H1 (cell line): ENCODE results near the gene KCNJ10. TPM values are rescaled to one million over a fixed set of nuclear protein-coding genes. Genes with fewer than 3 reads are reported as not detected.

Experiments
- BACH1 ChIP-seq: IDR thresholded peaks from 2 replicates; pipeline ENCODE4 v1.6.1; 2012; ENCODE audit warnings: low read length, improper control_type of control experiment
- CBX5 ChIP-seq: fragments of 300-800, 300-1000 bp; sonication (generic); IDR thresholded peaks from 2 replicates; pipeline ENCODE4 v1.7.1; 2016; ENCODE audit warnings: antibody characterized with exemption, low read length, low read depth
- CBX8 ChIP-seq: fragments of 300-800, 300-1000 bp; sonication (generic); IDR thresholded peaks from 2 replicates; pipeline ENCODE4 v1.7.1; 2016; ENCODE audit warnings: low read depth, low read length, borderline replicate concordance
- CEBPB ChIP-seq: IDR thresholded peaks from 2 replicates; pipeline ENCODE4 v1.6.1; 2012; ENCODE audit warnings: low read depth, low read length
- CHD2 ChIP-seq: IDR thresholded peaks from 2 replicates; pipeline ENCODE4 v1.6.1; 2012; ENCODE audit warnings: low read length, improper control_type of control experiment
- CTCF ChIP-seq, 3 experiments: IDR thresholded peaks; 1 replicate in 2 of 3; 2 replicates in 1 of 3; pipeline versions ENCODE4 v1.5.1 to v1.6.1; 2011; ENCODE audit warnings: low read length in 3 of 3, mild to moderate bottlenecking in 3 of 3, inconsistent platforms in 2 of 3, low read depth in 1 of 3, moderate library complexity in 1 of 3; ENCODE audit not compliant: insufficient read depth in 1 of 3; ENCODE audit errors: control extremely low read depth in 1 of 3
- HDAC2 ChIP-seq, 2 experiments: fragments of 300-600 bp in 1 of 2; sonication (generic) in 1 of 2; IDR thresholded peaks; 2 replicates each; pipeline ENCODE4 v1.6.1; 2011 to 2012; ENCODE audit warnings: low read depth in 2 of 2, low read length in 2 of 2, mild to moderate bottlenecking in 2 of 2, moderate library complexity in 2 of 2, borderline replicate concordance in 1 of 2, inconsistent platforms in 1 of 2
- KDM5A ChIP-seq: fragments of 200-600 bp; IDR thresholded peaks from 2 replicates; pipeline ENCODE4 v1.7.1; 2012; ENCODE audit warnings: mild to moderate bottlenecking, low read length, inconsistent platforms, mixed read lengths
- NRF1 ChIP-seq: IDR thresholded peaks from 2 replicates; pipeline ENCODE4 v1.6.1; 2011; ENCODE audit warnings: mild to moderate bottlenecking, low read depth, low read length, improper control_type of control experiment
- PHF8 ChIP-seq: fragments of 200-600 bp; sonication (generic); conservative IDR thresholded peaks from 2 replicates; pipeline ENCODE4 v1.7.1; 2012; ENCODE audit warnings: low read depth, mild to moderate bottlenecking, inconsistent platforms, low read length, moderate library complexity
- POLR2A ChIP-seq, 2 experiments: IDR thresholded peaks; 1 replicate in 1 of 2; 2 replicates in 1 of 2; pipeline ENCODE4 v1.6.1; 2011; ENCODE audit warnings: low read depth in 2 of 2, low read length in 2 of 2, mild to moderate bottlenecking in 2 of 2; ENCODE audit errors: control extremely low read depth in 1 of 2
- POLR2AphosphoS5 ChIP-seq: IDR thresholded peaks from 2 replicates; pipeline ENCODE4 v1.6.1; 2011; ENCODE audit warnings: low read depth, low read length
- SIN3A ChIP-seq, 2 experiments: IDR thresholded peaks in 1 of 2; conservative IDR thresholded peaks in 1 of 2; 2 replicates each; pipeline ENCODE4 v1.6.1; 2011 to 2012; ENCODE audit warnings: low read length in 2 of 2, improper control_type of control experiment in 1 of 2, low read depth in 1 of 2, mild to moderate bottlenecking in 1 of 2
- SUZ12 ChIP-seq: fragments of 200-600 bp; sonication (generic); IDR thresholded peaks from 2 replicates; pipeline ENCODE4 v1.6.1; 2012; ENCODE audit warnings: mild to moderate bottlenecking, inconsistent platforms, low read length, moderate library complexity, mixed read lengths
- TAF1 ChIP-seq: IDR thresholded peaks from 2 replicates; pipeline ENCODE4 v1.6.1; 2011; ENCODE audit warnings: mild to moderate bottlenecking, low read depth, low read length
- TAF7 ChIP-seq: optimal IDR thresholded peaks from 2 replicates; pipeline ENCODE3; 2011; ENCODE audit warnings: low read depth, mild to moderate bottlenecking, inconsistent platforms, low read length, moderate library complexity, borderline replicate concordance
- TBP ChIP-seq: IDR thresholded peaks from 2 replicates; pipeline ENCODE4 v1.6.1; 2011; ENCODE audit warnings: low read depth, low read length, improper control_type of control experiment
- TEAD4 ChIP-seq: IDR thresholded peaks from 2 replicates; pipeline ENCODE4 v1.6.1; 2012; ENCODE audit warnings: low read depth, low read length, inconsistent platforms, mixed read lengths
- USF2 ChIP-seq: IDR thresholded peaks from 2 replicates; pipeline ENCODE4 v1.6.1; 2011; ENCODE audit warnings: low read length, improper control_type of control experiment
- YY1 ChIP-seq: IDR thresholded peaks from 2 replicates; pipeline ENCODE4 v1.6.1; 2011; ENCODE audit warnings: low read depth, mild to moderate bottlenecking, low read length
- polyA plus RNA-seq, 7 experiments: library from polyadenylated mRNA; depleted of rRNA in 3 of 7; stranded (reverse) in 5 of 7; unstranded in 2 of 7; fragments of >200 nt in 5 of 7; fragments of 200-250 nt in 2 of 7; gene quantifications; 1 replicate in 5 of 7; 2 replicates in 1 of 7; 4 replicates in 1 of 7; pipeline versions ENCODE4 v1.2.1 to v1.2.3, GENCODE V29; 2011 to 2013; ENCODE audit warnings: missing spikeins in 2 of 7, mixed read lengths in 2 of 7
- total RNA-seq: library from RNA; stranded (reverse); fragmentation: NEBNext Ultra II Directional; extraction: Animal tissue kit (Norgen Biotek cat#: 25700); gene quantifications from 2 replicates; pipeline ENCODE4 v1.2.1, GENCODE V29; 2021
- TF ChIP-seq, protein P1 (sequence below): IDR thresholded peaks from 2 replicates; pipeline ENCODE4 v1.6.1; 2012; ENCODE audit warnings: inconsistent platforms

Gene KCNJ10
- total and polyA plus RNA-seq, 2 of the 8 experiments (the other 6 are each of a cell fraction or from before 2014, with no cell fraction given): 1.7 to 2.4 TPM

DNA sequence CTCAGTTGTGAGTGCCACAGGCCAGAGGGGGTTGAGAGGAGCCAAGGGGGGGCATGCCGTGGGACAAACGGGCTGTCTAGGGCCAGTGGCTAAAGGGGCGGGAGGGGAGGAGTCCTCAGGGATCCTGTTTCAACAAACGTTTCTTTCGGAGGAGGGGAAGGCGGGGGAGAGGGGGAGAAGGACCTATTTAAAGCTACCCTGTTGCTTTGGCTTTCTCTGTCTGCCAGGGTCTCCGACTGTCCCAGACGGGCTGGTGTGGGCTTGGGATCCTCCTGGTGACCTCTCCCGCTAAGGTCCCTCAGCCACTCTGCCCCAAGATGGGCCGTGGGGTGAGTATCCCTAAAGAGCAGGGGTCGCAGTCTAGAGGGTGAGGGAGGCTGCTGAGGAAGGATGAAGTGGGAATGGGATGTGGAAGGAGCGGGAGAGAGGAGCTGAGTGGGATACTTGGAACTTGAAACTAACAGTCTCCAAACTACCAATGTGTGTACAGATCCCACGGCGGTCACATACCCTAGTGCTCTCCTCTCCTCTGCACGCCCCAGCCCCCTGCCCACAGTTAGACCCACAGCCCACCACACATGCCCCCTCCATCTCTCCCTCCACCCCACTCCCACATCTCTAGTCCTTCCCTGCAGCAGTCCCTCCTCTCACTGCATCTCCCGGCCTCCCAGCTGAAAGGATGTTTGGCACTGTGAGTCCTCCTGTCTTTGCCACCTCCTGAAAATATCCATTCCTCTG, 45.8 kb upstream of the KCNJ10 start, which contains the start of gene ATP1A2 (continued):
- no peak for TF ChIP-seq CTCF (IDR thresholded peaks at IDR 0.05; ENCODE audit: control extremely low read depth in 1 of 3, insufficient read depth in 1 of 3, low read depth in 1 of 3, low read length in 3 of 3)
- TF ChIP-seq BACH1: no peak
- TF ChIP-seq POLR2A (IDR thresholded peaks at IDR 0.05; ENCODE audit: control extremely low read depth in 1 of 2, low read depth in 2 of 2, low read length in 2 of 2): peak in 1 of 2 experiments; percentile 52; a peak in 1 of 3 replicates
- no peak for TF ChIP-seq CBX8
- no peak for TF ChIP-seq PHF8
- no peak for TF ChIP-seq SUZ12
- no peak for TF ChIP-seq HDAC2 (IDR thresholded peaks at IDR 0.05; ENCODE audit: borderline replicate concordance in 1 of 2, low read depth in 2 of 2, low read length in 2 of 2)
- TF ChIP-seq SIN3A (conservative IDR thresholded peaks at IDR 0.05 in 1 of 2, IDR thresholded peaks at IDR 0.05 in 1 of 2; ENCODE audit: low read depth in 1 of 2, low read length in 2 of 2): no peak
- TF ChIP-seq NRF1: no peak
- no peak for TF ChIP-seq CEBPB
- no peak for TF ChIP-seq YY1
- TF ChIP-seq CBX5: no peak
- TF ChIP-seq, protein P1, sequence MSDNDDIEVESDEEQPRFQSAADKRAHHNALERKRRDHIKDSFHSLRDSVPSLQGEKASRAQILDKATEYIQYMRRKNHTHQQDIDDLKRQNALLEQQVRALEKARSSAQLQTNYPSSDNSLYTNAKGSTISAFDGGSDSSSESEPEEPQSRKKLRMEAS: 0 out of 2 replicates have a peak, but pooled peaks have one; percentile 7
- peak; percentile 50; the same call in 1 of the 2 replicates for TF ChIP-seq TAF1
- no peak for TF ChIP-seq USF2
- peak; percentile 73 for TF ChIP-seq TBP
- TF ChIP-seq TAF7: no peak
- no peak for TF ChIP-seq KDM5A
- no peak for TF ChIP-seq POLR2AphosphoS5
- TF ChIP-seq CHD2: no peak
- no peak for TF ChIP-seq TEAD4
